Camera-type eye (tissue), 1 donor: ENCODE results near the gene GALNT13. TPM values are rescaled to one million over a fixed set of nuclear protein-coding genes. Genes with fewer than 3 reads are reported as not detected.

Experiments
- total RNA-seq: library from RNA; depleted of rRNA; stranded (reverse); fragments of >200 nt; gene quantifications from one replicate; pipeline ENCODE4 v1.2.3, GENCODE V29; 2014

The GALNT13 gene
- 82.7 TPM for total RNA-seq

DNA sequence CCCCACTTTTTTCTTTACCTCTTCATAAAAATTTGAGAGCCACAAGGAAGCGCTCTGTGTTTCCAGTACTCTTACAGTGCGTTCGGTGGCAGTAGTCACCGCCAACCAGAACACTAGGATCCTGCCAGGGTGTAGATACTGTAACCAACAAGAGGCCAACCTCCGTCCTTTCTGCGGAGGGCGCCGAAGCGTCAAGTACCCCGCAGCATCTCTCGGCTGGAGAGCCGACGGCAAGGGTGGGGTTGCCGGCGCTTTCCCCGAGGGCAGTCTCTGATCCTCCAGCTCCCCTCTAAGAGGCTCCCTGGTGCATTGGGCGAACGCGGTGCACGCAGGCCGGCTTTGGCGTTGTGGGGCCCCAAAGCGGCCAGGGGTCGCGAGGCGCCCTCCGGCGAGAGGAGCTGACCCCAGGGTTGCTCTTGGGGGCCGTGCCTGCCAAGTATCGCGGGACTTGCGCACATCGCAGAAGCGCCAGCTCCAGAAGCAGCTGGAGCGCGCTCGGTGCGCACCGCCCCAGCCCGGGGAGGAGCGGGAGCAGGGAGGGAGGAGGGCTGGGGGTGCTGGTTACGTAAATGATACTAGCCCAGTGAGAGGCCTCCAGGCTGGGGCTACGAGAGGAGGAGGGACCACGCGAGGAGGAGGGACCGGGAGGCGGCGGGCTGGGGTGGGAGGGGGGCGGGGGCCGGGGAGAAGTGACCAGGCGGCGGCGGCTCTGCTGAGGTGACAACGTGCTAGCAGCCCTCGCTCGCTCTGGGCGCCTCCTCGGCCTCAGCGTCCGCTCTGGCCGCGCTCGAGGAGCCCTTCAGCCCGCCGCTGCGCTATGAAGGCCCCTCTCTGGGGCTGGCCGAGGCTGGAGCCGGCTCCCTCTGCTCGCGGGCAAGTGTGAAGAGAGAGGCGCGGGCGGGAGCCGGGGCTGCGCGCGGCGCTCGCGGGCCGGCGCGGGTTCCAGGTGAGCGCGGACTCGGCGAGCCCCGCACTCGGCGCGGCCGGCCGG is at the start of gene GALNT13:
Gene GALNT13, plus strand, starts transcription at position 692 of the 991 bp plus-strand sequence.

